Erythroblast (primary cell): ENCODE measurements around the gene FGF22.

Experiments used
- GATA1 ChIP-seq: IDR thresholded peaks from 2 replicates; pipeline ENCODE4 v1.6.1; 2011; ENCODE audit warnings: low read depth, mild to moderate bottlenecking, control low read depth, low read length, moderate library complexity
- POLR2A ChIP-seq: IDR thresholded peaks from 2 replicates; pipeline ENCODE4 v1.6.1; 2011; ENCODE audit warnings: mild to moderate bottlenecking, low read length

GRCh38 chr19:632579-633067 lies 7.1 kb upstream of the FGF22 start:
- no peak for TF ChIP-seq POLR2A
- no peak for TF ChIP-seq GATA1
